GM20000 (cell line): ENCODE data around the gene ALDOB.
"Not testable (repeated sequence)": the region's sequence is repeated elsewhere in the genome, so short reads cannot be mapped to it uniquely, and the experiment has no call there.

ENCODE experiments used
- DNase-seq: peaks from one replicate; pipeline ENCODE4 v3.0.0; 2012; ENCODE audit warnings: low spot score
- CTCF ChIP-seq: IDR thresholded peaks from 2 replicates; pipeline ENCODE4 v1.5.1; 2012; ENCODE audit warnings: mild to moderate bottlenecking, control low read depth; ENCODE audit errors: extremely low read depth, missing control alignments

The ALDOB gene

DNA sequence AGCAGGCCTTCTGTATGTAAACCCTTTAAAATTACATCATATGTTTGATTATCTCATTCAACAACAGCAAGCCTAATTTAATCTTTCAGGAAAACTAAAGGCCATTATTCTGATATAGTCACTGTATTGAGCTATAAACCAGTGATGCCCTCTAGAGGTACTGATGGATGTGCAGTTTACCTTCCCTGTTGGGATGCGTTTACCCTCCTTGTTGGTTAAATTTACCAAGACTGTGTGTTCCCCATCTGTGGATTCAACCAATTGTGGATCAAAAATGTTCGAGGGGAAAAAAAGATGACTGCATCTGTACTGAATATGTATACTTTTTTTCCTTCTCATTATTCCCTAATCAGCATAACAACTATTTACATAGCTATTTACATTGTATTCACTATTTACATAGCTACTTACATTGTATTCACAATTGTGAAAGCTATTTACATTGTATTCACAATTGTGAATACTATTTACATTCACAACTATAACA, 47.0 kb downstream of the ALDOB start:
- TF ChIP-seq CTCF: no peak
- no peak for DNase-seq

DNA sequence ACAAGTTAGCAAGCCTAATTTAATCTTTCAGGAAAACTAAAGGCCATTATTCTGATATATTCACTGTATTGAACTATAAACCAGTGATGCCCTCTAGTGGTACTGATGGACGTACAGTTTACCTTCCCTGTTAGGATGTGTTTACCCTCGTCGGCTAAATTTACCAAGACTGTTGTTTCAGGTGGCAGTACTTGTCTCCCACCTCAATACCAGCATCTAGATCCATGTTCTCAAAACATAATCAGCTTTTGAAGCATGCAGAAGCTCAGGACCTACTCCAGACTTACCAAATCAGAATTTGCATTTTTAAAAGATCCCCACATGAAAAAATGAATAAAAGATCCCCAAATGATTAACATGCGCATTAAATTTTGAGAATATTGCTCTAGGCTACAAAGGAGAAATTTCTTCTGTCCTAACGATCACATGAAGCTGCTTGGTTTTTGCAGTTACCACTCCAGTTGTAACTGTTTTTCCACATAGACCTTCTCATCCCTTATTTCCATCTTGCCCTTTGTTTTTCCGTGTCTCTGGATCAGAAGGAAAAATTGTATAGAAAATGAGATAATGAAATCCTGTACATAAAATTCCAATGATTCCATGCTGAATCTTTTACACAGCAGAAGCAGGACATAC, 47.6 kb downstream of the ALDOB start:
- no peak for DNase-seq
- TF ChIP-seq CTCF: peak; percentile 38

GRCh38 chr9:101384873-101385536, 50.6 kb downstream of the ALDOB start, which contains the start of gene BAAT:
Gene BAAT, minus strand, starts transcription at chr9:101385006. Its CDS starts 13,602 bp downstream, at chr9:101371404.
- not testable (repeated sequence) for DNase-seq

- DNase-seq: no peak
- TF ChIP-seq CTCF: no peak
These were observed 52.2 kb downstream of the ALDOB start for GRCh38 chr9:101383361-101383760.

GRCh38 chr9:101381833-101382342, 53.7 kb downstream of the ALDOB start:
- TF ChIP-seq CTCF: no peak

GRCh38 chr9:101381118-101381517, 54.5 kb downstream of the ALDOB start:
- TF ChIP-seq CTCF: no peak
- DNase-seq: no peak

More at GRCh38 chr9:101381833-101382342, 53.7 kb downstream of the ALDOB start:
- DNase-seq: no peak

DNA sequence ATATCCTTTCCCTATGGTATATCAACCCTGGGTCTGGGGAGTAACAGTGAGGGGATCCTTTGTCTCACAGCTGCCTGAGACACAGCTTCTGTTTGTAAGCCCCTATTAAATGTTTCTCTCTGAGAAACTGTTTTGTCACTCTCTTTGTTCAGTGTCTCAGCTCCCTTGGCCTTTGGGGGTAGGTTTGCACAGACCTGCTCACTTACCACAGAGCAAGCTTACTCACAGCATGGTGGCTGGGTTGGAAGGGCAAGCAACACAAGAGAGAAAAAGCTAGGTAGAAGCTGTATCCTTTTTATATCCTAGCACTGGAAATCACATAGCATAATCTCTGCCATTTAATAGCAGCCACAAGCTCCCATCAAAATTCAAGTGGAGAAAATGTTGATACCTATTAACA, 55.3 kb downstream of the ALDOB start:
- DNase-seq: no peak
- TF ChIP-seq CTCF: no peak
